GM23338 (cell line): ENCODE data around the gene HK2.

Experiments used
- CTCF ChIP-seq, 2 experiments: fragments of 200-600 bp in 1 of 2; sonication (generic) in 1 of 2; conservative IDR thresholded peaks; 2 replicates each; pipeline versions ENCODE4 v1.5.1 to v1.6.1; 2016 to 2017; ENCODE audit warnings: antibody characterized with exemption in 2 of 2, low read depth in 2 of 2, mild to moderate bottlenecking in 2 of 2, moderate library complexity in 1 of 2
- EZH2phosphoT487 ChIP-seq: fragments of 200-600 bp; sonication (generic); IDR thresholded peaks from one replicate; pipeline ENCODE4 v1.8.1; 2018; ENCODE audit warnings: antibody characterized with exemption; ENCODE audit not compliant: unreplicated experiment

GRCh38 chr2:74867841-74868658 lies 34.1 kb downstream of the HK2 start:
- TF ChIP-seq CTCF (conservative IDR thresholded peaks at IDR 0.05; ENCODE audit: low read depth in 2 of 2): no peak
- no peak for TF ChIP-seq EZH2phosphoT487
